ENCODE measurements around the gene TEDC2. TPM values are rescaled to one million over a fixed set of nuclear protein-coding genes. Genes with fewer than 3 reads are reported as not detected.

The TEDC2 gene
- total RNA-seq, 1 experiment from 2014 or later: 45.4 TPM

GRCh38 chr16:2437032-2437790 is 22.7 kb upstream of the TEDC2 start:
- Histone ChIP-seq H3K23me2 (ENCODE audit: insufficient read length, low read depth, low read length, poor library complexity, severe bottlenecking) (no peaks in the 10 kb centered on the region), H3K23ac (ENCODE audit: insufficient read length, low read depth, low read length) (no peak overlapping the region), H3K27ac (ENCODE audit: insufficient read length, low read depth, low read length) (no peak overlapping the region), H2BK15ac (ENCODE audit: low read depth, low read length) (no peak overlapping the region), H3K79me1 (ENCODE audit: insufficient read depth, low read depth, low read length, poor library complexity, severe bottlenecking) (peaks cover 3% of the 10 kb centered on the region), H2AFZ (ENCODE audit: low read length) (no peak overlapping the region), H3K56ac (ENCODE audit: insufficient read length, low read depth, low read length) (no peak overlapping the region), H3K4me1 (ENCODE audit: insufficient read depth, low read length) (no peaks in the 10 kb centered on the region), H4K8ac (replicated peaks; ENCODE audit: insufficient read length, low read depth, low read length) (no peak overlapping the region), H3K9me3 (ENCODE audit: control insufficient read depth, low read depth, low read length) (no peaks in the 10 kb centered on the region), H3K79me2 (ENCODE audit: insufficient read depth, low read length) (no peaks in the 10 kb centered on the region), H2BK5ac (ENCODE audit: insufficient read length, low read length) (no peak overlapping the region), H2BK20ac (ENCODE audit: low read depth, low read length, poor library complexity, severe bottlenecking) (no peak overlapping the region), H4K20me1 (ENCODE audit: control insufficient read depth, insufficient read depth, insufficient read length) (no peaks in the 10 kb centered on the region), H4K91ac (ENCODE audit: insufficient read length, low read depth, low read length) (no peak overlapping the region), H4K5ac (ENCODE audit: insufficient read length, low read depth, low read length) (no peak overlapping the region), H3K27me3 (ENCODE audit: insufficient read depth, low read length) (no peaks in the 10 kb centered on the region), H3K4ac (ENCODE audit: low read depth, low read length) (no peak overlapping the region), H2AK5ac (ENCODE audit: insufficient read length, low read length) (no peak overlapping the region), H3K18ac (ENCODE audit: insufficient read length, low read depth, low read length) (no peak overlapping the region), H2BK120ac (ENCODE audit: low read depth, low read length, poor library complexity, severe bottlenecking) (no peak overlapping the region), H3K14ac (ENCODE audit: insufficient read depth, low read length) (no peak overlapping the region), H3K4me2 (ENCODE audit: insufficient read depth, insufficient read length, low read length) (no peak overlapping the region), H2BK12ac (ENCODE audit: insufficient read length, low read depth, low read length) (no peak overlapping the region), H3T11ph (ENCODE audit: low read length) (no peak overlapping the region), H3K9ac (ENCODE audit: extremely low read depth, insufficient read length, low read length) (no peak overlapping the region)
- DNase-seq: no peak
- Mint-ChIP-seq H3K4me3 (no peak overlapping the region), H3K27me3 (ENCODE audit: low read depth) (no peaks in the 10 kb centered on the region), H3K9me3 (no peaks in the 10 kb centered on the region), H3K4me1 (no peaks in the 10 kb centered on the region), H3K36me3 (ENCODE audit: insufficient read depth in 1 of 3, low read depth in 3 of 3) (peaks cover 60 to 85% (median 84%) of the 10 kb centered on the region in 3 experiments; a peak in 6 of 7 replicates), H3K27ac (no peak overlapping the region; a peak in 1 of 7 replicates)
- TF ChIP-seq CTCF (conservative IDR thresholded peaks at IDR 0.05): no peak
- no CpG with 5 or more reads among the region's 24 CpGs for WGBS (ENCODE audit: extremely low coverage, insufficient read length, low lambda C conversion rate)

All from H9 (cell line).